GM18519 (cell line): ENCODE results near the gene ZNF467.

Experiments used
- ATAC-seq: cut with Tn5 transposase; IDR thresholded peaks from one replicate; pipeline ENCODE4 v1.9.1; 2021; ENCODE audit warnings: mild to moderate bottlenecking, moderate library complexity; ENCODE audit not compliant: unreplicated experiment, low FRiP score

Gene ZNF467

DNA sequence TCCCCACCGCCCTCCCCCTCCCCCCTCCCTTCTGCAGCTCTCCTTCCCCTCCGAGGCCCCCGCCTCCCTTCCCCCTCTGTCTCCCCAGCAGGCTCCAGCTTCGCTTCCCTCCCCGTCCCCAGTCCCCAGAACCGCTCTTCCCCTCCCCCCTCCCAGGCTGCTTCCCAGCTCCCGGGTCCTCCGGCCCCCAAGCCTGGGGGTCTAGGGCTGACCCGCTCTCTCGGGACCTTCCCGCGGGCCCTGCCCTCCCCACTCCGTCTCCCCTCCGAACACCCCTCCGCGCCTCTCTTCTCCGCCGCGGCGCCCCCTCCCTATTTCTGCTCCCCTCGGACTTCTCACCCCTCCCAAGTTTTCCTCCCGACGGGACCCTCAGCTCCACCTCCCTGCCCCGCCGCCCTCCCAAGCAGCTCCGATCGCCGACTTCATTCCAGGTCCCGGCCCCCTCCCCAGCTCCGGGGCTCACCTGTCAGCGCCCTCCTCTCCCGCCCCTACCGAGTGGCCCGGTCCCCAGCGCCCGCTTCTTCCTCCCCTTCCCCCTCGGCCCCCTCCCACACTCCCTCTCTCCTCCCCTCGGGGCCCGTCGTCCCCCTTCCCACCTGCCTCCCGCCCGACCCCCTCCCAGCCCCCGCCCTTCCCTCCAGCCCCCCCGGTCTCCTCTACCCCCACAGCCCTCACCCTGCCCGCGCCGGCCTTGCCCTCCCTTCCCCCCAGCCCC lies 990 bp downstream of the ZNF467 start:
- ATAC-seq: no peak

DNA sequence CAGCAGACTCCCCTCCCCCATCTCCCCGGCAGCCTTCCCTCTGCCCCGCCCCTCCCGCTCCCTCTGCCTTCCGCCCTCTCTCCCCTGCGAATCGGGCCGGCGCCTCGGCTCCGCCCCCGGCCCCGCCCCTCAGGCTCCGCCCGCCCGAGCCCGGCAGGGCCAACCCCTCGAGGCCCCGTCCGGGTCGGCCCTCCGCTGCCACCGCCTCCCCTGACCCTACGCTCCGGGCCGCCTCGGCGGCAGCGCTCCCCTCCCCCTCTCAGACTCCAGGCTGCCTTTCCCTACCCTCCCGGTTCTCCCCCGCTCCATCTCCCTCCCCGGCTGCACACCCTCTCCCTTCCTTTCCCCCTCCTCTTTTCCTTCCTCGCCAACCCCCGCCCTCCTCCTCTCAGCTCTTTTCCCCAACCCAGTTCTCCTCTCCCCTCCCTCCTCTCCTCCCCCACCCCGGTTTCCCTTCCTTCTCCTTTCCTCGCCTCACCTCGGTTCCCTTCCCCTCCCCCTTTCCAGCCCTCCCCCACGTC lies 1.6 kb downstream of the ZNF467 start:
- ATAC-seq: peak; percentile 93

DNA sequence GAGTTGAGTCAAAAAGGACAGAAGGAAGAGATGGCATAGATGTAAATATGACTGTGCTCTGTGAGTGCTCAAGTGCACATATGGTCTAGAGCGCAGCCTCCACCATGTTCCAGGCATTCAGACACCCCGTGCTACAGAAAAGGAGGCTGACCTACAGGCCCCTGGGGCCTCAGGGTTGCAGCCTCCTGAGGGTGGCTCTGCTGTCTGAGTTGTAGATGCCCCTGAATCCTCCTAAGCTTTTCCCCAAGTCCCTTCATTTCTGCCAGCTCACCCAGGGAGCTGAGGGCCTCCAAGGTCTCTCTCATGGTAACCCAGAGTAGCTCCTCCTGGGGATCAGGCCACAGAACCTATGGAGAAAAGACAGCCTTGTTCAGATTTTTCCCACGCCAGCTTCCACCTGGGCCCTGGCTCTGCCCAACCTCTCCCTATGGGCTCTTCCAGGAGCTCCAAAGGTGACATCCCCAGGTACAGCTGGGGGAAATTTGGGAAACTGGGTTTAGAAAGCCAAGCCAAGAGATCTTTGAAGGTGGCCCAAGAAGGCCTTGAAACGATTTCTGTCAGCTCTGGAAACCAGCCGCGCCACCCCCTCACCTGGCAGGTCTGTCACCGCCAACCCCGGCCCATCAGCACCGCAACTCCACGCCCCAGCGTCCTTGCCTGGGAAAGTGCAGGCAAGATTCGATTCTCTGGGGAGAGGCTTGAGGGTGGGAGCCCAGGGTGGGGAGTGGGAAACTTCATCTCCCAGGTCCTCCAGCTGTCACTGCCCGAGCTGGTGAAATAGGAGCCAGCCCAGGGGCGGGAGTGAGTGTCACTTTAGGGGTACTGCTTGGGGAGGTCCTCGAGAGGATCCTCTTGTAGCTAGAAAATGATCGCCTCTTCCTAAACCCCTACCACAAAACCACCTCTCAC lies 2.4 kb downstream of the ZNF467 start:
- ATAC-seq: no peak

DNA sequence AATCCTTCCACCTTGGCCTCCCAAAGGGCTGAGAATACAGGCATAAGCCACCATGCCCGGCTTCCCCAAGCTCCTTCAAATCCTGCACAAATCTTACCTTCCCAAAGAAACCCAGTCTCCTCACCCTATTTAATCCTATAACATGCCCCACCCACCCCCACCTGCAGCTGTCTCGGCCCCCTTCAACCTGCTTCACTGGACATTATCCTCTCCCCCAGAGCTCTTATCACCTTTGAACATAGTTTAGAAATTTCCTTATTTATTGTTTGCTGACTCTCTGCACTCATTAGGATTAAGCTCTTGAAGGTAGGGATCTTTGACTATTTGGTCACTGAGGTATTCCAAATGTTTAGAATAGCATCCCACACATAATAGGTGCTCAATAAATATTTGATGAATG lies 3.5 kb downstream of the ZNF467 start:
- ATAC-seq: no peak

DNA sequence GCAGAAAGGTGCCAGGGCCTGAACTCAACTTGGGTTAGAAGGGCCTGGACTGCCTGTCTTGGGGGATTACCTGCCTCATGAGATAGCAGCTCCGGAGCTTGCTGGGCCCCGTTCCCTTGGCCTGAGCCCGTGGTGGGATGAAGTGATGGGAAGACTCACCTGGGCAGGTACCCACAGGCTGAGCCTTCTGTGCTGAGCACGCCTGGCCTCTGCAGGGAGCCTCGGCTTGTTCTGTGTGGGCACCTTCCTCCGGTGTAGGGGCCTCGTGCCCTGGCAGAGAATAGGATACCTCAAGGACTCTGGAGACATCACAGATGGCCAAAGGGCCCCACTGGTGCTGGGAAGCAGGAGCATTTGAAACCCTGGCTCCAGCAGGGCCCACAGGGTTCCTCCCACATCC lies 4.5 kb downstream of the ZNF467 start:
- ATAC-seq: no peak

DNA sequence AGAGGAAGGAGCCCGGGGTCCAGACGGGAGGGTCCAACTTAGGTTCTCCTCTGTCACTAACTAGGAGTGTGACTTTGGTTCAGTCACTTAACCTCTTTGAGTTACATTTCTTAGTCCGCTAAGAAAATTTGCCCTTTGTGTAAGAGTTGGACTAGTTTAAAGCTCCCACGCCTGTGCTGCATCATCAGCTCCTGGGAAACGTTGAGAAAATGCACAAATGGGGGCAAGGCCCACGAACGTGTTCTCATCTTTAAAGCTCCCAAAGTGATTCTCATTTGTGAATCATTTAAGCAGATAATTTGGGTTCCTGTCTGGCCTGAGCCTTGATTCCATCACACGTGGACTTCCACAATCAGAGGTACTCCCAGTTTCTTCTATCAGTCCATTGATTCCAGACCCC lies 6.3 kb downstream of the ZNF467 start:
- no peak for ATAC-seq

DNA sequence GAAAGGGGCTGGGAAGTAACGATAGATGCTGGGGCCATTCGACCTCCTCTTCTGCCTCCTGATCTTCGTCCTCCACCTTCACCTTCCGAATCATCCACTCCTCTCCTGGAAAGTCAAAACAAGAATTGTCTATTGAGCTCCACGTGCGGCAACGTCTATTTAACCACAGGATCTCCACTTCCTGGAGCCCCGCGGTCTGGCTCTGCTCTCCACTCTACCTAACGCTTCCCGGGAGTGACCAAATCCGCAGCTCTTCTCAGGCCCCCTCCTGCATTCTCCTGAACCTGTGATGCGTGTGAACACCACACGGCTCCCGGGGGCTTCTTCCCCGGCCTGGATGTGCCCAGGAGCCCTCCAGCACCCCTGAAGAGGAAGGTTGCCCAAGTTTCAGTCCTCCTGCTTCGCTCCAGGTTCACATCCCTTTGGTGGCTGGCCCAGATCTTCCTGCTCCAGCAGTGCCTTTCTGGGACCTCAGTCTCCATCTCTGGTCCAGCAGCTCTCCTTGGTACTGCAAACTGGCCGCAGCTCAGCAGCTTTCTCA lies 7.2 kb downstream of the ZNF467 start:
- no peak for ATAC-seq

DNA sequence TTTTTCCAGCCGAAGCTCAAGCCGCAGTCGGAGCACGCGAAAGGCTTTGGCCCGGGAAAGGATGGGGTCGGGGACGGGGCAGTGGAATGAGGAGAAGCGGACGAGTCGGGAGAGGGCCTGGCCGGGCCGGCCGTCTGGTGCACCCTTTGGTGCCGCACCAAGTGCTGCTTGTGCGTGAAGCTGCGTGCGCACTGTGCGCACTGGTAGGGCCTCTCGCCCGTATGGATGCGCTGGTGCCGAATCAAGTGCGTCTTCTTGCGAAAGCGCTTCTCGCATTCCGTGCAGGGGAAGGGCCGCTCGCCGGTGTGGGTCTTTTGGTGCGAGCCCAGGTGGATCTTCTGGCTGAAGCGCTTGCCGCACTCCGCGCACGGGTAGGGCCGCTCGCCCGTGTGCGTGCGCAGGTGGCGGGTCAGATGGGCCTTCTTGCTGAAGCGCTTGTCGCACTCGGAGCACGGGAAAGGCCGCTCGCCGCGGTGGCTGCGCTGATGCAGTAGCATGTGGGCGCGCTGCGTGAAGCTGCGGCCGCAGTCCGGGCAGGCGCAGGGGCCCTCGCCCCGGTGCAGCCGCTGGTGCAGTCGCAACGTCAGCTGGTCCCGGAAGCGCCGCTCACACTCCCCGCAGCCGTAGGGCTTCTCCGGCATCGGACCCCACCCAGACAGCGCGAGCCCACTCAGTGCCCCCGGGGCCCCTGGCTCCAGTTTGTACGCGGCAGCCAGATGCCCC lies 7.8 kb downstream of the ZNF467 start:
- no peak for ATAC-seq

DNA sequence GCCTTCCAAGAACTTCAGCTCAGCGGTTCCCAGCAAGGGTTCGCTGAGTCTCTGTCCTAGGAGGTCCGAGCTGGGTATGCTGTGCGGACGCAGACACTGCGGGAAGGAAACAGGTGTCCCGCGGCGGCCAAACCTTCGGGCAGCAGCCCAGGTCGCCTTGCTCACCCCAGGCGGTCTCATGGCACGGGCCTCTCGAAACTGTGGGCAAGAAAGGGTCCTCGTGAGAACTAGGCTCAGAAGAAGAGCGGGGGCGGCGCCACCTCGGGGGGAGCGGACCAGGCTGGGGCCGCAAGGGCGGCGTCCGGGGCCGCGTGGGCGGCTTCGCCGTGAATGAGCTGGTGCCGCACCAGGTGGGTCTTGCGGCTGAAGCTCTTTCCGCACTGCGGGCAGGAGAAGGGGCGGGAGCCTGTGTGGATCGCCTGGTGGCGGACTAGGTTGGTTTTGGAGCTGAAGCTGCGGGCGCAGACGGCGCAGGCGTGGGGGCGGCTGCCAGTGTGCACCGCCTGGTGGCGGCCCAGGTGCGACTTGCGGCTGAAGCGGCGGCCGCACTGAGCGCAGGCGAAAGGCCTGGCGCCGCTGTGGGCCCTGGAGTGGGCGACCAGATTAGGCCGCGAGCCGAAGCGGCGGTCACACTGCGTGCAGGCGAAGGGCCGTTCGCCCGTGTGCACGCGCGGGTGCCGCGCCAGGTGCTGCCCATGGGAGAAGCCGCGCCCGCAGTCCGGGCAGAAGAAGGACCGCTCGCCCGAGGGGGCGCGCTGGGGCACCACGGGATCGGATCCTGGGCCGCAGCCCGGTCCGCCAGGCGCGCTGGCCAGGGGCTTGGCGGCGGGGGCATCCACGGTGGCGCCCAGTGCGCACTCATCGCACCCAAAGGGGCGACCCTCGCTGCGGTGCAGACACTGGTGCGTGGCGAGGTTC lies 8.6 kb downstream of the ZNF467 start:
- ATAC-seq: no peak

DNA sequence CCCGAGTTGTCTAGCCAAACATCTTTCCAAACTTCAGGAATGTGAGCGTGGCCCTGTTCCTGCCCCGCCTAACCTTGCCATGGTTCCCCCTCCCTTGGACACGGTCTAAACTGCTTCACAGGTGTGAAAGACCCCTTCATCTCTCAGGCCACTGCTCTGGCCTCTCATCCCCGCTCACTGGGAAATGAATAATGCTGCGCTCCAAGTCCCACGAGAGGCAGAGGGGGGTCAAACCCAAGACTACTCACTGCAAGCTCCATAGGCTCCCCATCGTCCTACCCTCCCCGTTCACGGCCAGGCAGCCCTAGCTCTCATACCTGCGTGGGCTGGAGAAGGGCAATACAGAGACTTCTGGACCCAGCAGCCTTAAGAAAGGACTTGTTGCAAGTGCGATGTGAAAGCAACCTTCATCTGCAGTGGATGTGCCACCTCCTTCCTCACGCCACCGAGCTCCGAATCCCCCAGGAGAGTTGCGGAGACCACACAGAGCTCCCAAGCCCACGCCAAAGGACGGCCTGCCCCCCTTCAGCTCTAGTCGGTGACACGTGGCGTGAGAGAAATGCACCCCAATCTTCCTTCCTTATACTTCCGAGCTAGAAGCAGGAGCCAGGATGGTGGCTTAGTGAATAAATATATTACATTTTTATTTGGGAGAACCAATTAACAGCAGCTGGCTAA lies 9.7 kb downstream of the ZNF467 start:
- ATAC-seq: no peak

DNA sequence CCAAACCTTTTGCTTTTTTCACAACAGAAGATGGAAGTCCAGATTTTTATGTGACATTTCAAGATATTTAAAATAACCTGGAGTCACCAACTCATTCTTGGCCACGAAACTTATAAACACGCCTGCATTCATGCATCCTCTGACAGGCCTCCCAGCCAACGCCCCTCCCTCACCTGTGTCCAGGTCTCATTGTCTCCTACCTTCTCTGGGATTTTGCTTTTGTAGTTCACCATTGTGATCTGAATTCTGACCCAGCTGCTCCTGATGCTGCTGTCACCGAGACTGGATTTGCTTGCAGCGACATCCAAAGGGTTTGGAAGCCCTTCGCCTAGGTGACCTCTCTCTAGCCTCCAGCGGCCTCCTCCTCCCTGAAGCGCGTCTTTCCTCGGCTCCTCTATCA lies 10.8 kb downstream of the ZNF467 start:
- no peak for ATAC-seq

DNA sequence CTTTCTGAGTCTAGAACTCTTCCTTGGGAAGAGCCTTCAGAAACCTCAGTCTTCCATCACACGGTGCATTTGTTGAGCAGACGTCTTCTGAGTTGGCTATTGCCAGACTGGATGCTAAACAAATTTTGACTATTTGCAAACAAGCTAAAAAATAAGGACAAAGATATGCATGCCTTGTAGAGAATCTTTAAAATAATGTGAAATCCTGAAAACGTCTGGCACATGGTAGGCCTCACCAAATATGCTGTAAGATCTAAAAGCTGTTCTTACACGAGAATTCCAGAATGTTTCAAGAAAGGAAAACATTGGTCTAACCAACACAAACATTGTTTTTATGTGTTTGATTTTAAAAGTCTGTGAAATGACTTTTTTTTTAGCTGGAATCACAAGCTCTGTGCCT lies 11.3 kb downstream of the ZNF467 start:
- no peak for ATAC-seq

DNA sequence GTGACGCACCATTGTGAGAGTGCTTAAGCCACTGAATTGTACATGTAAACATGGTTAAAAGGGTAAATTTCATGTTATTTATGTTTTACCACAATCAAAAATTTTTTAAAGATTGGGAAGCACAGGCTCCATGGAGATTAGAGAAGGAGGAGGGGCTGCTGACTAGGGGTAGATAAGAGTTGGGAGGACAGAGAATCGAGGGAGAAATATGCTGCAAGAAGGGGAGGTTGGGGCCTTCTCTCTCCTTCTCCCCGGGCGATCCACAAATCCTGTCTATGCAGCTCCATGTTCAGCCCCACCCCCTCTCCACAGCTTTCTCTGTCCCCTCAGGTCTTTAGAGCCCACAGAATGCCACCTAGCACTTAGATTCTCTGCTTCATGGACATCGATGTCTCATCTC lies 12.1 kb downstream of the ZNF467 start:
- no peak for ATAC-seq

DNA sequence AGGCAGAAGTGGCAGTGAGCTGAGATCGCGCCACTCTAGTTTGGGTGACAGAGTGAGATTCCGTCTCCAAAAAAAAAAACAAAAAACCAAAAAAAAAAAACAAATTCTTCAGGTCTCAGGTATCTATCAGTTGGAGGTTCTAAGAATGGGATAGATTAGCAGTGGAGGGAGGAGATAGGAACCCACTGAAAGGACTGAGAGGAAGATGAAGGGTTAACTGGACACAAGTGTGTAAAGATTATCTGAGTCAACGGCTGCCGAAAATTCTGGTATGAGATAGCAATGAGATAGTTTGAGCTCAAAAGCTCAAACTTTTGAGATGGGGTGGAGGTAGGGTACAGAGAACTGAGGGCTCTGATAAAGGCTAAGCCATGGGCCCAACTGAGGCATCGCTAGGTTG lies 12.8 kb downstream of the ZNF467 start:
- no peak for ATAC-seq

DNA sequence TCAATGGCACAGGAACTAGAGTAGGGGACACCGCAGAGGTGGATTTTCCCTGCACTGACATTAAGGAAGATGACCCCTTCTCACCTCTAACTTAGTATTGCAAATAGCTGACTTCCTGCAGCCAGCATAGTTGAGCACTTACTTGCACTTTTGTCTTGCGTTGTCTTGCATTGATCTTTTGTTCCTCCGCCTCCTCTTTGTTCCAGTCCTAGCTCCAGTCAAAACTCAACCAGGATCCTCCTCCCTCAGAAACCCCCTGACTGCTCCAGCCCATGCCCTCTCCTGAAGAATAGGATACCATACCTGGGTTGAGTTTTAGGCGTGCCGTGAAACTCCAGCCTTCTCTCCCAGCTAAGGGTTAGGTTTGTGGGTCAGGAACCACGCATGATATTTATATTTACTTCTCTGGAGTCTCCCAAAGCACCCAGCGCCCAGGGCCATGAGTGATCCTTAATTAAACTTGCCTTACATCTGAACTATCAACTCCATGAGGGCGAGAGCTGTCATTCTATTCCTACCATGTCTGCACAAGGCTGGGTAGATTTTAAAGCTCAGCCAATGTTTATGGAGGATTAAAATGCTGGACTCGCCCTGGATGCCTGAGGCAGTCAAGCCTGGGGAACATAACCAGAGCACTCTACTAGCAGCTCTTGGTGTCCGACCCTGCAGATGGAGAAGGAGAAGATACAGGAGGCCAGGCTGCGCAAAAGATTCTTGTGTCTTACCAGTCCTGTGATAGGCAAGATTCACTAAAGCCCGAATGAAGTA lies 14.1 kb downstream of the ZNF467 start:
- ATAC-seq: no peak

DNA sequence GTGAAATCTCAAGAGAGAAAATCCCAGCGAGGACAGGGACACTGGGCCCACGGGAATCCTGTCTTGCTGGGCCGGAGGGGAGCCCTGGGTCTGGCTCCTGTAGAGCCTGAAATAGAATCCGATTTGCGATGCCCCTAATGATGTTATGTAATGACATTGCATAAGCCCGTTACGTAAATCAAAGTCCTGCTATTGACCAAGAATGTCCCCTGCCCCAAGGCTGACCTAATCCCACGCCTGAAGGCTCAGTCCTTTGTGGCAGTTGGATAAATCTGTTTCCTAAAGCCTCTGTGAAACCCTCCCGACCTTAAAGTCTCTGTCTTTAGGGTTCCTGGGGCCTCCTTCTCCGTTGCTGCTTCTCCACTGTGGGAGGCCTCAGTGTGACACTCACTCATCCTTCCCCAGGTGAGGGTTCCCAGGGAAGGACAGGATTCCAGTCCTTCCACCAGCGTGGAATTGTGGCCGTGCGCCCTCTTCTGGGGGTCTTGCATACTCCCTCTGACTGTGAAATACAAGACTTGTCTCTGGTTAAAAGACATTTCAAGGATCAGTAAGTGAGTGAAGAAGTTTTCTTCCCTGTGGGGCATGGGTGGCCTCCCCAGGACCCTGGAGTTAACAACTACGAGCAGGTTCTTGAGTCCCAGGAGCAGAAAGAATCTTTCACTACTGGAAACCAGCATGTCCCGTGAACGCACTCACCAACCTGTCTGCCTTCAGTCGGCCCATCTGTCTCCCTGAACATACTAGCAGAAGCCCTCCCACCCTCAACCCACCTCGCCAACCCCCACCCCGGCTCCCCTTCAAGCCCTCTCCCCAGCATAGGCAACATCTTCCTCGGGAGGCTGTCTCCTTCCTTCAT lies 19.8 kb downstream of the ZNF467 start:
- no peak for ATAC-seq

DNA sequence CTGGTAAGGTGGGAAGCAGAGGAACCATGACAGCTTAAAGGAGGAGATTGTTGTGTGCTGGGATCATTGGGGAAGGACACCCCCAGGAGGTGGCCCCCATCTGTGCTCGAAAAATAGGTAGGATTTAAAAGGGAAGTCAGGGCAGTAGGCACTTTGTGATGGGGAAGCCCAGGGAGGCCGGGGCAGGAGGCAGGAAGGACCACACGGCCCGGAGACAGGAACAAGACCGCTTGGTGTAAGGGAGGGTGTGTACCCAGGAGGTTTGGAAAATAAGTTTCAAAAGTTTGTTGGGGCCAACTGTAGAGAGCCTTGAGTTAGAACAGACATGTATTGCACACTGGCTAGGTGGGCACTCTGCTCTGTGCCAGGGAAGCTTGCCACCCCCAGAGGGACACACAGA lies 20.7 kb downstream of the ZNF467 start:
- ATAC-seq: no peak
